A549 (cell line): ENCODE results near the gene NTNG1. TPM values are rescaled to one million over a fixed set of nuclear protein-coding genes. Genes with fewer than 3 reads are reported as not detected.

ENCODE experiments used
- ATAC-seq, 2 experiments: fragments of 200-7000 bp in 1 of 2; fragments of >200 bp in 1 of 2; cut with Nextera tagmentation in 1 of 2; cut with Tn5 transposase in 1 of 2; 3 replicates each; pipeline versions ENCODE4 v1.8.0 to v1.9.1; 2018 to 2020; ENCODE audit warnings: mild to moderate bottlenecking in 1 of 2, moderate library complexity in 1 of 2
- CTCF ChIA-PET: fragments of 300-600 bp; sonication (Branson Sonifier 250); formaldehyde crosslinking; extraction: SDS; loops from one replicate; lab custom pipeline; 2021; ENCODE audit warnings: antibody characterized with exemption, inconsistent platforms; lab: Yijun Ruan, JAX
- POLR2A ChIA-PET: fragments of 350-600 bp; formaldehyde crosslinking; extraction: SDS; loops from one replicate; lab custom pipeline; 2021; ENCODE audit warnings: antibody characterized with exemption, inconsistent platforms; lab: Yijun Ruan, JAX
- DNase-seq, 2 experiments: peaks; one replicate each; pipeline versions ENCODE4 v3.0.0 to v3.0.0-alpha.2; 2011 to 2016; ENCODE audit warnings: low read depth in 1 of 2, low spot score in 1 of 2
- FAIRE-seq: peaks from 2 replicates; lab custom pipeline; 2011; peaks lifted over from hg19 to GRCh38; lab: Jason Lieb, UNC
- H3K27ac ChIP-seq, 2 experiments: fragments of >200 bp; sonication (Bioruptor Twin); formaldehyde crosslinking; 3 replicates each; pipeline ENCODE4 v1.5.1; 2016 to 2017
- H3K4me1 ChIP-seq: fragments of >200 bp; sonication (Bioruptor Twin); formaldehyde crosslinking; 3 replicates; pipeline ENCODE4 v1.6.1; 2016
- H3K4me2 ChIP-seq: fragments of >200 bp; sonication (Bioruptor Twin); formaldehyde crosslinking; 3 replicates; pipeline ENCODE4 v1.6.1; 2016
- H3K4me3 ChIP-seq: fragments of >200 bp; sonication (Bioruptor Twin); formaldehyde crosslinking; 3 replicates; pipeline ENCODE4 v1.5.1; 2016
- H3K9me3 ChIP-seq: fragments of >200 bp; sonication (Bioruptor Twin); formaldehyde crosslinking; 3 replicates; pipeline ENCODE4 v1.6.1; 2016
- BHLHE40 ChIP-seq: IDR thresholded peaks from 2 replicates; pipeline ENCODE4 v1.6.1; 2012; ENCODE audit warnings: low read depth, low read length, inconsistent platforms
- CBX2 ChIP-seq: fragments of 200-600 bp; sonication (generic); IDR thresholded peaks from 2 replicates; pipeline ENCODE4 v1.6.1; 2016; ENCODE audit warnings: low read depth, mild to moderate bottlenecking, borderline replicate concordance
- CEBPB ChIP-seq, 2 experiments: fragments of >200 bp in 1 of 2; sonication (Bioruptor Twin) in 1 of 2; formaldehyde crosslinking in 1 of 2; IDR thresholded peaks; 2 replicates each; pipeline ENCODE4 v1.6.1; 2012 to 2016
- CHD4 ChIP-seq: fragments of 200-600 bp; sonication (generic); IDR thresholded peaks from 2 replicates; pipeline ENCODE4 v1.6.1; 2016; ENCODE audit warnings: antibody characterized with exemption, mild to moderate bottlenecking, borderline replicate concordance
- EHF ChIP-seq: fragments of 250-450 bp; sonication (Bioruptor Pico); IDR thresholded peaks from 2 replicates; pipeline ENCODE4 v1.5.0; 2020; ENCODE audit warnings: mild to moderate bottlenecking
- EHMT2 ChIP-seq: fragments of 200-600 bp; sonication (generic); IDR thresholded peaks from 2 replicates; pipeline ENCODE4 v1.6.1; 2016; ENCODE audit warnings: antibody characterized with exemption, low read depth, mild to moderate bottlenecking, moderate library complexity
- HDAC2 ChIP-seq: fragments of 200-600 bp; sonication (generic); IDR thresholded peaks from 2 replicates; pipeline ENCODE4 v1.6.1; 2016
- HEYL ChIP-seq: fragments of 250-450 bp; sonication (Bioruptor Pico); IDR thresholded peaks from 2 replicates; pipeline ENCODE4 v1.8.0; 2021; ENCODE audit warnings: mild to moderate bottlenecking, moderate library complexity
- HOXA7 ChIP-seq: fragments of 250-450 bp; sonication (Bioruptor Pico); IDR thresholded peaks from 2 replicates; pipeline ENCODE4 v1.5.0; 2020; ENCODE audit warnings: mild to moderate bottlenecking, moderate library complexity
- JUN ChIP-seq, 2 experiments: fragments of >200 bp; sonication (Bioruptor Twin); formaldehyde crosslinking; IDR thresholded peaks; 2 replicates in 1 of 2; 3 replicates in 1 of 2; pipeline ENCODE4 v1.6.1; 2016 to 2017
- JUNB ChIP-seq: fragments of >200 bp; sonication (Bioruptor Twin); formaldehyde crosslinking; IDR thresholded peaks from 2 replicates; pipeline ENCODE4 v1.6.1; 2016
- KDM1A ChIP-seq: fragments of 200-600 bp; sonication (generic); IDR thresholded peaks from 2 replicates; pipeline ENCODE4 v1.6.1; 2016; ENCODE audit warnings: low read depth, mild to moderate bottlenecking
- NFE2L2 ChIP-seq: fragments of 150-350 bp; conservative IDR thresholded peaks from 2 replicates; pipeline ENCODE4 v1.6.1; 2014; ENCODE audit warnings: low read length
- NR3C1 ChIP-seq: fragments of >200 bp; sonication (Bioruptor Twin); formaldehyde crosslinking; IDR thresholded peaks from 3 replicates; pipeline ENCODE4 v1.6.1; 2017
- PHF8 ChIP-seq: fragments of 200-600 bp; sonication (generic); IDR thresholded peaks from 2 replicates; pipeline ENCODE4 v1.6.1; 2016; ENCODE audit warnings: low read depth, mild to moderate bottlenecking, antibody characterized with exemption, moderate library complexity, borderline replicate concordance
- POLR2AphosphoS2 ChIP-seq: conservative IDR thresholded peaks from 2 replicates; pipeline ENCODE4 v1.6.1; 2012; ENCODE audit warnings: low read length, improper control_type of control experiment, inconsistent platforms
- RAD21 ChIP-seq, 2 experiments: fragments of >200 bp in 1 of 2; sonication (Bioruptor Twin) in 1 of 2; formaldehyde crosslinking in 1 of 2; IDR thresholded peaks in 1 of 2; conservative IDR thresholded peaks in 1 of 2; 2 replicates in 1 of 2; 3 replicates in 1 of 2; pipeline ENCODE4 v1.6.1; 2012 to 2018; ENCODE audit warnings: inconsistent platforms in 1 of 2
- RARB ChIP-seq: fragments of 250-450 bp; sonication (Bioruptor Pico); IDR thresholded peaks from 2 replicates; pipeline ENCODE4 v1.8.0; 2021; ENCODE audit warnings: mild to moderate bottlenecking, moderate library complexity
- RFX5 ChIP-seq: fragments of 450-650 bp; IDR thresholded peaks from 2 replicates; pipeline ENCODE4 v1.7.1; 2014; ENCODE audit warnings: antibody characterized with exemption, mild to moderate bottlenecking, moderate library complexity
- TP53 ChIP-seq: fragments of 250-450 bp; sonication (Bioruptor Pico); IDR thresholded peaks from 2 replicates; pipeline ENCODE4 v1.5.0; 2021; ENCODE audit warnings: mild to moderate bottlenecking, moderate library complexity
- ZFP36 ChIP-seq: fragments of 450-650 bp; IDR thresholded peaks from 2 replicates; pipeline ENCODE4 v1.6.1; 2014; ENCODE audit warnings: borderline replicate concordance; ENCODE audit not compliant: partially characterized antibody
- ZSCAN20 ChIP-seq: fragments of 250-450 bp; sonication (Bioruptor Pico); IDR thresholded peaks from 2 replicates; pipeline ENCODE4 v1.8.0; 2022; ENCODE audit warnings: mild to moderate bottlenecking, moderate library complexity
- WGBS: methylation state at CpG from one replicate; pipeline ENCODE4 v1.1.6; 2017; ENCODE audit errors: missing lambda C conversion rate; 5-methylcytosine and 5-hydroxymethylcytosine counted together
- polyA plus RNA-seq, 4 experiments: library from polyadenylated mRNA; depleted of rRNA in 3 of 4; stranded (reverse); fragments of >200 nt; fragmentation: RNase III in 1 of 4; extraction: RNeasy Plus Mini Kit Qiagen cat#74134 plus additional on column Dnase treatment in 1 of 4; gene quantifications; 2 replicates in 3 of 4; 3 replicates in 1 of 4; pipeline ENCODE4 v1.2.3, GENCODE V29; 2011 to 2017
- TF ChIP-seq, protein P1 (sequence below): fragments of 150-350 bp; IDR thresholded peaks from 2 replicates; pipeline ENCODE4 v1.6.1; 2014; ENCODE audit warnings: low read depth, mild to moderate bottlenecking, low read length
- TF ChIP-seq, protein P2 (sequence below): IDR thresholded peaks from 2 replicates; pipeline ENCODE4 v1.6.1; 2012
- TF ChIP-seq, protein P3 (sequence below): fragments of >200 bp; sonication (Bioruptor Twin); formaldehyde crosslinking; IDR thresholded peaks from 3 replicates; pipeline ENCODE4 v1.5.1; 2016

Gene NTNG1
- polyA plus RNA-seq, 2 of the 4 experiments (the other 2 are of a cell fraction) = not detected

DNA sequence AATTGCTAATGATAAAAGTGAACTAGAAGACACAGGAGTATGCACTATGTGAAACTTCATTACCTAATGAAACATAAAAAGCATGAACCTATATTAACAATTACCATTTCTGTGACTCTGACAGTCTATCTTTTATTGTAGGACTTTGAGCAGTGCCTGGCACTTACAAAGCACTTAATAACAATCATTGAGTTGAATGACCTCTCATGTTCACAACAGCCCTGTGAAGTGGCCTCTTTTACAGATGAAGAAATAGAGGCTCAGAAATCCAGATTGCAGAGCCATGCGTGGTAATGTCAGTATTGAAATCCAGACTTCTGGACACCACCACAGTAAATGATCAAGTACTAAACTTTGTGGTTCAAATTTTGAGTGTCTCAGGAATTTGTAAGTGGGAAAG is 326.4 kb downstream of the NTNG1 start (continued):
- TF ChIP-seq, protein P1, sequence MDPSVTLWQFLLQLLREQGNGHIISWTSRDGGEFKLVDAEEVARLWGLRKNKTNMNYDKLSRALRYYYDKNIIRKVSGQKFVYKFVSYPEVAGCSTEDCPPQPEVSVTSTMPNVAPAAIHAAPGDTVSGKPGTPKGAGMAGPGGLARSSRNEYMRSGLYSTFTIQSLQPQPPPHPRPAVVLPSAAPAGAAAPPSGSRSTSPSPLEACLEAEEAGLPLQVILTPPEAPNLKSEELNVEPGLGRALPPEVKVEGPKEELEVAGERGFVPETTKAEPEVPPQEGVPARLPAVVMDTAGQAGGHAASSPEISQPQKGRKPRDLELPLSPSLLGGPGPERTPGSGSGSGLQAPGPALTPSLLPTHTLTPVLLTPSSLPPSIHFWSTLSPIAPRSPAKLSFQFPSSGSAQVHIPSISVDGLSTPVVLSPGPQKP = no peak
- no peak for TF ChIP-seq EHMT2
- TF ChIP-seq POLR2AphosphoS2 = no peak
- TF ChIP-seq, all 56 proteins: peak for 0

DNA sequence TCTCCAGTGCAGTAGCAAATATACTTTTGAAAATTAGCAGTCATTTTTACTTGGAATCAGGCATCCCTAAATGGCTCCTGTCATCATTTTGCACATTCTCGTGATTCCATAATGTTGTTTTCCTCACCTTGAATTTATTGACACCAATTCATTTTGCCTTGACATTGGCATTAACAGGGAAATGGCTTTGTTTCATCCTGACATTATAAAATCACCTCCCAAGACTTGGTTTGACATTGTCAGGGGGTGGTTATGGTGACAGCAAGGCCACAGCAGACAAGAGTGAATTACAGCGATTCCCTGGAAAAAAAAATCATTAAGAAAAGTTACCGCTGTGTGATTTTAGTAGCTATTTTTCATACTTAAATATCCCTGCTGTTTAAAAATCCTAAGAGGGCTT is 327.0 kb downstream of the NTNG1 start:
- no peak overlapping the region for H3K4me3 ChIP-seq
- no peaks in the 10 kb centered on the region for H3K9me3 ChIP-seq
- H3K4me2 ChIP-seq = no peak overlapping the region
- ATAC-seq (no peak), DNase-seq (no peak), FAIRE-seq (no peak)
- H3K4me1 ChIP-seq = no peaks in the 10 kb centered on the region
- CTCF ChIA-PET = interaction anchor here (1.2 kb wide), 1 partner anchor 283 kb away, joined by 3 read pairs; no protein-coding TSS in a partner anchor
- POLR2A ChIA-PET = no interaction called here
- TF ChIP-seq KDM1A = no peak
- no peak for TF ChIP-seq HEYL (CRISPR knock-in tag)
- no peak for TF ChIP-seq JUN (IDR thresholded peaks at IDR 0.05)
- no peak for TF ChIP-seq JUNB
- TF ChIP-seq PHF8 = no peak
- no peak for TF ChIP-seq ZSCAN20 (CRISPR knock-in tag)
- TF ChIP-seq CEBPB (IDR thresholded peaks at IDR 0.05) = no peak
- TF ChIP-seq EHF (CRISPR knock-in tag) = no peak
- no peak for TF ChIP-seq CBX2
- TF ChIP-seq HDAC2 = no peak
- TF ChIP-seq NFE2L2 = no peak
- no peak for TF ChIP-seq ZFP36
- no peak for TF ChIP-seq BHLHE40
- TF ChIP-seq POLR2AphosphoS2 = no peak
- TF ChIP-seq, protein P2, sequence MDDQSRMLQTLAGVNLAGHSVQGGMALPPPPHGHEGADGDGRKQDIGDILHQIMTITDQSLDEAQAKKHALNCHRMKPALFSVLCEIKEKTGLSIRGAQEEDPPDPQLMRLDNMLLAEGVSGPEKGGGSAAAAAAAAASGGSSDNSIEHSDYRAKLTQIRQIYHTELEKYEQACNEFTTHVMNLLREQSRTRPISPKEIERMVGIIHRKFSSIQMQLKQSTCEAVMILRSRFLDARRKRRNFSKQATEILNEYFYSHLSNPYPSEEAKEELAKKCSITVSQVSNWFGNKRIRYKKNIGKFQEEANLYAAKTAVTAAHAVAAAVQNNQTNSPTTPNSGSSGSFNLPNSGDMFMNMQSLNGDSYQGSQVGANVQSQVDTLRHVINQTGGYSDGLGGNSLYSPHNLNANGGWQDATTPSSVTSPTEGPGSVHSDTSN = no peak
- TF ChIP-seq, protein P3, sequence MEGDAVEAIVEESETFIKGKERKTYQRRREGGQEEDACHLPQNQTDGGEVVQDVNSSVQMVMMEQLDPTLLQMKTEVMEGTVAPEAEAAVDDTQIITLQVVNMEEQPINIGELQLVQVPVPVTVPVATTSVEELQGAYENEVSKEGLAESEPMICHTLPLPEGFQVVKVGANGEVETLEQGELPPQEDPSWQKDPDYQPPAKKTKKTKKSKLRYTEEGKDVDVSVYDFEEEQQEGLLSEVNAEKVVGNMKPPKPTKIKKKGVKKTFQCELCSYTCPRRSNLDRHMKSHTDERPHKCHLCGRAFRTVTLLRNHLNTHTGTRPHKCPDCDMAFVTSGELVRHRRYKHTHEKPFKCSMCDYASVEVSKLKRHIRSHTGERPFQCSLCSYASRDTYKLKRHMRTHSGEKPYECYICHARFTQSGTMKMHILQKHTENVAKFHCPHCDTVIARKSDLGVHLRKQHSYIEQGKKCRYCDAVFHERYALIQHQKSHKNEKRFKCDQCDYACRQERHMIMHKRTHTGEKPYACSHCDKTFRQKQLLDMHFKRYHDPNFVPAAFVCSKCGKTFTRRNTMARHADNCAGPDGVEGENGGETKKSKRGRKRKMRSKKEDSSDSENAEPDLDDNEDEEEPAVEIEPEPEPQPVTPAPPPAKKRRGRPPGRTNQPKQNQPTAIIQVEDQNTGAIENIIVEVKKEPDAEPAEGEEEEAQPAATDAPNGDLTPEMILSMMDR = no peak
- no peak for TF ChIP-seq RFX5
- WGBS = 53% methylated on average over 3 of the region's 3 CpGs
- H3K27ac ChIP-seq = no peak overlapping the region

DNA sequence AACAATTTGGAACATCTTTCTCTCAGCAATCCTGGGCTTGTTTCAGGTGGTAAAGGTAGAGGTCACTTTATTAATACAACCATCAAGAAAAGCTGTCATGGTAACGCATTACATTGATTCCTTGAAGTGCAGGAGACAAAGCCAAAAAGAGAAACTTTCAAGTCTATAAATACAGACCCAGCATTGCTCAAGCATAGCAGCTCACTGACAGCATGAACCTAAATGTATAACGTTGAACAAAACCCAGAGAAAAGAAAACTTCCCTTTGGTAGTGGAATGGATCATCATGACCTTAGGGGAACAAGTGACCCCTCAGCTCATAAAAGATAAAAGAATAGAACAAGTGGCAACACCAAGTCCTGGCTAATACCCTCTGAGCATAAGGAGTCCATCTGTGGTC is 332.2 kb downstream of the NTNG1 start:
- FAIRE-seq = no peak
- POLR2A ChIA-PET = no interaction called here
- 18% methylated on average over 2 of the region's 2 CpGs for WGBS

More for the DNA sequence above, 332.2 kb downstream of the NTNG1 start:
- no peak for ATAC-seq
- TF ChIP-seq NR3C1 (no peak), RAD21 (conservative IDR thresholded peaks at IDR 0.05 in 1 of 2, IDR thresholded peaks at IDR 0.05 in 1 of 2) (no peak), TP53 (CRISPR knock-in tag) (no peak), RARB (CRISPR knock-in tag) (no peak), HDAC2 (no peak), HOXA7 (no peak), ZFP36 (no peak), CHD4 (no peak)
- no peaks in the 10 kb centered on the region for H3K4me1 ChIP-seq
- no peak overlapping the region for H3K4me3 ChIP-seq
- no peaks in the 10 kb centered on the region for H3K9me3 ChIP-seq
- no peak overlapping the region for H3K4me2 ChIP-seq
- no peak overlapping the region for H3K27ac ChIP-seq
- no peak for DNase-seq
- CTCF ChIA-PET = no interaction called here
